ENCODE results near the gene LINC01488. TPM values are rescaled to one million over a fixed set of nuclear protein-coding genes. Genes with fewer than 3 reads are reported as not detected.

LINC01488 gene
- total RNA-seq, 1 experiment from 2014 or later = not detected

DNA sequence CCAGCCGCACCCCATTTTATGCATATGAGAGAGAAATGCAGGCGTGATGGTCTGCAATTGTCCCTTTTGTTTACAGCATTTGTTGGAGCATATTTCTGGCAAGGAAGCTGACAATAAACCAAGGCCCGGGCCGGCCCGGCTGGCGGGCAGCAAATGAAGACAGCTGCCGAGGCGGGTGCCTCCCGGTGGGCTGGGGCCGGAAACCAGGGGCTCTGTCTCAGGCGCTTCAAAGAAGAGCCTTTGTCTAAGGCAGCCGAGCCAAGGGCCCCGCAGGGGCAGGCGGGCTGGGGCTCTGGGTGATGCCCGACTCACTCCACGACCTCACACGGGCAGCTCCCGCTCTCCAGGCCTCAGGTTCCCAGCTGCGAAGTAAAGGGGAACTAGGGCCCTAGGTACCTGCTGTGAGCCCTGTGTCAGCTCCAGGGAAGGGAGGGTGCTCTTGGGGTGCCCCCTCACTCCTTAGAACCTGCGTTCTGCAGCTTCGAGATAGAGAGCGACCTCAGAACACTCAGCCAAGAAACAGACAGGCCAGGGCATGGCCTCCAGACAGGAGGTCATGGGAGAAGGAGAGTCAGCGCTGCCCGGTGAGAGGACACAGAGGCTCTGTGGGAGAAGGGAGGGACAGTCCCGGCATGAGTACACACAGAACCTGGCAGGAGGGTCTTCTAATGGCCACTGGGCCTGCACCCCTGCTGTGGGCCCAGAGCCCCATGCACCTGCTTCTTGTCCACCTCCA, 2.4 kb downstream of the LINC01488 start:
- Histone ChIP-seq H3K4me3 (no peak overlapping the region), H3K9me3 (no peaks in the 10 kb centered on the region), H3K27me3 (no peaks in the 10 kb centered on the region), H3K36me3 (no peaks in the 10 kb centered on the region)
- no peak for DNase-seq

DNA sequence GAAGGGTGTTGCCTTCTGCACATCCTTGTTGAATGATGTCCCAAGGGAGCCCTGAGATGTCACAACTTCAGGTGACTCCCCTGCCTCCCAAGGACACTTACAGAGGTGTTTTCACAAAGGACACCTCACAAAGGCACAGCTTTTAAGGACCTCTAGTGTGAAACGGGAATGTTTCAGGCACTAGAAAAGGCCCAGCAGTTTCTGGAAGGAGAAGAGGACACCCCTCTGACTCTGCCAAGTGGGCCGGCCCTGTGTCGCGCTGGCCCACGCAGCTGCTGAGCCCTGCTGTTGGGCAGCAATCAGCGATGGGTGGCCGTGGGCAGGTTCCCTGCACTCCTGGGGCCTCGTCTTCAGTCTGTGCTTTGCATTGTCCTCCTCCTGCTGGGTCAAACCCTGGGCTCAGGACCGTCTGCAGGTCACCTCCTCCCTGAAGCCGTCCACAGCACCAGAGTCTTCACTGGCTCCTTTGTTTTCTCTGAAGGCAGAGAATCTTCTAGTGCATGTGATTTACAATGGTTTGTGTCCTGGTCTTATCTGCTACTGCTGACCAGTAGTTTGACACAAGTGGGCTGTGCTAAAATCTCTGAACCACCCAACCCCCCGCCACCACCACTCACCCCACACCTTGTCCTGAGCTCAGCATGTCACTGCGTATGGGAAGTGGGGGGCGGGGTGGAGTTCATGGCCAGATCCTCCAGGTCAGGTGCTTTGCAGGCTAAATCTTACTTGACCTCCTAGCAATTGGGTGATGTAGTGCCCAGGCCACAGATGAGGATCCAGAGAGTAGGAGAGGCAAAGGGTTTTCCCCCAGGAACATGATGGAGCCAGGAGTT, 3.2 kb downstream of the LINC01488 start:
- Histone ChIP-seq H3K27me3 (no peaks in the 10 kb centered on the region), H3K9me3 (no peaks in the 10 kb centered on the region), H3K36me3 (no peaks in the 10 kb centered on the region), H3K4me3 (no peak overlapping the region)
- DNase-seq = no peak

DNA sequence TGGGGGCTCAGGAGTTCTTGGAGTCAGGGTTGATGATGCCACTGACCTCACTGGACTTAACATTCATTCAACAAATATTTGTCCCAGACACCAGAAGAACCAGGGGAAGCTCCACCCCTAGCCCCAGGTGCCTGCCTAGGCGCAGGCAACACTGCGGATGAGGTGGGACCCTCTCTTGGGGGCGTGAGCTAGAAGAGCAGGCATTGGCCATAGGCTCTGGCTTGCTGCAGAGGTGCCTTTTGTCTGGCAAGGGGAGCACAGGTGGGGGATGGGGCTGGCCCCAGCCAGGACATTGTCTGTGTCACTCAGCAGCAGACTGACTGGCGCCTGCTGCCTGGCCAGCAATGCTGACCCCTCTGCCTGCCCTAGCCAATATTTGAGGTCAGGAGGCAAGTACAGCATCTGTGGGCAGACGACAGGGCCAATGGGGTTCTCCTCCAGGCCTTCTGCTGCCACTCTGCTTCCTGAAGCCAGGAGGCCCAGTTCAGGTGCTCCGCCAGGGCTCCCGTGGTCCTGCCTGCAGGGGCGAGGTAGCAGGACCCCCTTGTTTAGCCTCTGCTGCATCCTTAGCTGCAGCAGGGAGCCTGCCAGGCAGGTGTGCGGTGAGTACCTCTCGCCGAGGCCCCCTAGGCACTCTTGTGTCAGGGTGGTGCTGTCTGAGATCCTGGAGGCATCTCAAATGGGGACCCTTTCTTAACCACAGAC, 4.0 kb downstream of the LINC01488 start:
- no peaks in the 10 kb centered on the region for H3K27me3 ChIP-seq
- DNase-seq = no peak
- no peak overlapping the region for H3K4me3 ChIP-seq

DNA sequence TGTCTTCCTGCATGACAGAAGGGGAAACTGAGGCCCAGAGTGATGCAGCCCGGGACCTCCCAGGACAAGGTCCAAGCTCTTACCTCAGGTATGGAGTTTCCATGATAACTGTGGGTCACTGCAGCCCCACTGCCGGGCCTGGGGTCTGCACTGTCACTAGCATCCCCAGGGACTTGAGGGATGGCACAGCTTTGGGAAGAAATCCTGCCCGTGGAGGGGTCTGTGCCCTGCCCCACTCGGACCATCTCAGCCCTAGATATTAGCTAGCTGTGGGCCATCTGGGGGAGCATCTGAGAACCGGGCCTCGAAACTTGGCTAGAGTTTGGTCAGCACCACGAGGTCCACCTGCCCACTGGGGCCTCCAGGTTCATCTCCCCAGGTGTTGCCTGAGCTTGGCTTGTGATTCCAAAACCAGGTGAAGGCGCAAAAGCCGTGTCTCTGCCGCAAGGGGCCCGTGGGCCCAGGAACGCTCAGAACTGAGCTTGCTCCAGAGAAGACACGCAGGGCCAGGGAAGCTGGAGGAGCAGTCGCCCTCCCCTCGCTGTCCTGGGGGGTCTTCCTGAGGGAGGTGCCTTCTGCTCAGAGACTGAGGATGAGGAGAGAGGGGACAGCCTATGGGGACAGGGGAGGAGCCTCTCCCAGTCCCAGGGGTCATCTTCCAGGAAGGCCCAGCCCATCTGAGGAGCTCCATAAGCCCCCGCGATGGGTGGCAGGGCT, 4.8 kb downstream of the LINC01488 start:
- DNase-seq = no peak
- Histone ChIP-seq H3K9me3 (no peaks in the 10 kb centered on the region), H3K27me3 (no peaks in the 10 kb centered on the region), H3K36me3 (no peaks in the 10 kb centered on the region), H3K4me3 (no peak overlapping the region)

More for the DNA sequence above, 4.0 kb downstream of the LINC01488 start:
- Histone ChIP-seq H3K36me3 (no peaks in the 10 kb centered on the region), H3K9me3 (no peaks in the 10 kb centered on the region)

DNA sequence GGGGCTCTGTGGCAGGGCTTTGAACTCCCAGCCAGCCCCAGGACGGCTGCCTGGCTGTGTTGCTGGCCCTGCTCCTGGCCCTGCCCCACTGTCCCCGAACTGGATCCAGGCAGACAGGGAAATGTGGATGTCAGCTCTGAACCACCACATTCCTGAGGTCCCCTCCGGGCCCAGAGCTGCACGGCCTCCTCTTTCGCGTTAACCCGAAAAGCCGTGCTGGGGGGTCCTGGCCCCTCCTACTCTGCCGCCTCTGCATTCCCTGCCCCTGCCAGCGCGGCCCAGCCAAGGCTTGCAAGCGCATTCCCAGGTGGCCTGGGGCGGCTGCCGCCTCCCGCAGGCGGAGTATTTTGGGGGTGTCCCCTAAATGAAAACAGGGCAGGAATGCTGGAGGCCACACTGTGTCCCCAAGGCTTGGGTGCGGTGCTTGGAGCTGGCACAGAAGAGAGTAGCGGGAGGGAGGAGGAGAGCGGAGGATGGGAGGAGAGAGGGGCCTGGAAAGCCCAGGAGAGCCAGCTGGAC, 5.4 kb downstream of the LINC01488 start:
- H3K4me3 ChIP-seq = no peak overlapping the region
- H3K27me3 ChIP-seq = no peaks in the 10 kb centered on the region
- no peaks in the 10 kb centered on the region for H3K36me3 ChIP-seq
- no peaks in the 10 kb centered on the region for H3K9me3 ChIP-seq
- no peak for DNase-seq

DNA sequence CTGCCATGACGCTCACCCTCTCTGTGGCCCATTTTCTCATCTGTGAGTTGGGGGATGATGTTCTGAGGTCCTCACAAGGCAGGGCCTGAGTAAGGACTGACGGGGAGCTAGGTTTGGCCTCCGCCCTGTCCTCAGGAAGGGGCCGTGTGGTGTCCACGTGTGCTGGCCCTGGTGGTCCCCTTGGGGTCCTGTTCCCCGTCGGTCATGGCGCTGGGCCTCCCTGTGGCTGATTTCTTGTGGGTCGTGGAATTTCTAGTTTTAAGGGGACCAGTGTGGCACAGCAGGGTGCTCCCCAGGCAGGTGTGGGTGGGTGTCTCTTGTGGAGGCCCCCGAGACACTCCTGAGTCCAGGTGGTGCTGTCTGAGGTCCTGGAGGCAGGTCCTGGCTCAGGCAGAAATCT, 5.9 kb downstream of the LINC01488 start:
- no peak for DNase-seq

DNA sequence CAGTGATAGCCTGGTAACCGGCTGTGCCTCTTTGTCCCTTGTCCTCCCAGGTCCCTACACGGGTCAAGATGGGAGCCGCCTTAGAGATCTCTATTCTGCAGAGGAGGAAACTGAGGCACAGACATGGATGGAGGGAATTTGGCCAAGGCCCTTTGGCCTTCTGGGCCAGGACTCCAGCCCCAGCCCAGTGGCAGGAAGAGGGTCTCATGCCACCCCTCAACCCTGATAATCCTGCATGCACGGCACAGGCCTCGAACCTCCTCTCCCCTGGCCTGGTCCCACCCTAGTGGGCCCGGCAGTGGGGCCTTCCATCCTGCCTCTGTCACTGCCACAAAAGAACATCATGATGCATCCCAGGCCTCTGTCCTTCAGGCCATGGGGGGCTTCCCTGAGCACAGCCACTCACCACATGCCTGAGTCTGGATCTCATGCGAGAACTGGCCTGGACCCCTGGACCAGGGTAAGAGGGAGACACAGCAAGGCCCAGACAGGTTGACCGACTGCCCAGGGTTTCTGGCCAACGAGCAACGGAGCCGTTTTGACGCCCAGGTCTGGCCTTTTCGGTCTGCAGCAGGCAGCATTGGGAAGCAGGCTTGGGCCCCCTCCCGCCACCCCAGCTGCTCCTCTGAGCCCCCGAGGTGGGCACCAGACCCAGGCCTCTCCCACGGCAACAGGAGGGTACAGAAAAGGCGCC, 6.5 kb downstream of the LINC01488 start:
- Histone ChIP-seq H3K9me3 (no peaks in the 10 kb centered on the region), H3K27me3 (no peaks in the 10 kb centered on the region), H3K4me3 (no peak overlapping the region), H3K36me3 (no peaks in the 10 kb centered on the region)
- no peak for DNase-seq

More for the DNA sequence above, 5.9 kb downstream of the LINC01488 start:
- Histone ChIP-seq H3K9me3 (no peaks in the 10 kb centered on the region), H3K27me3 (no peaks in the 10 kb centered on the region), H3K4me3 (no peak overlapping the region), H3K36me3 (no peaks in the 10 kb centered on the region)

DNA sequence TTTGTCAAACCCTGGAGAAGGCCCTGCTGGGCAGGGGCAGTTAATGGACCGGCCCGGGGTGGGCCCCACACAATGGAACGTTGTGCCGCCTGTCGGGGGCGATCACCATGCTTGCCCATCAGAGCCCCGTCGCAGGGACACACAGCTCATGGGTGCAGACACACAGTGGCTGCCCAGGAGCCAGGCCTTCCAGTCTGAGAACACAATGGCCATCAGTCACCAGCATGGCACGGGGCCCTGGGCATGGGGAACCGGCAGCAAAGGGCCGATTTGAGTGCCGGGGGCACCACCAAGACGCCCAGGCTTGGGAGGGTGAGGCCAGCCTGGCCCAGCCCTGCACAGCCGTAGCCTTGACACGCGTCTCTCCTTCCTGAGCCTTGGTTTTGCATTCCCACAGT, 7.1 kb downstream of the LINC01488 start:
- Histone ChIP-seq H3K27me3 (no peaks in the 10 kb centered on the region), H3K36me3 (no peaks in the 10 kb centered on the region), H3K4me3 (no peak overlapping the region), H3K9me3 (no peaks in the 10 kb centered on the region)
- DNase-seq = no peak

DNA sequence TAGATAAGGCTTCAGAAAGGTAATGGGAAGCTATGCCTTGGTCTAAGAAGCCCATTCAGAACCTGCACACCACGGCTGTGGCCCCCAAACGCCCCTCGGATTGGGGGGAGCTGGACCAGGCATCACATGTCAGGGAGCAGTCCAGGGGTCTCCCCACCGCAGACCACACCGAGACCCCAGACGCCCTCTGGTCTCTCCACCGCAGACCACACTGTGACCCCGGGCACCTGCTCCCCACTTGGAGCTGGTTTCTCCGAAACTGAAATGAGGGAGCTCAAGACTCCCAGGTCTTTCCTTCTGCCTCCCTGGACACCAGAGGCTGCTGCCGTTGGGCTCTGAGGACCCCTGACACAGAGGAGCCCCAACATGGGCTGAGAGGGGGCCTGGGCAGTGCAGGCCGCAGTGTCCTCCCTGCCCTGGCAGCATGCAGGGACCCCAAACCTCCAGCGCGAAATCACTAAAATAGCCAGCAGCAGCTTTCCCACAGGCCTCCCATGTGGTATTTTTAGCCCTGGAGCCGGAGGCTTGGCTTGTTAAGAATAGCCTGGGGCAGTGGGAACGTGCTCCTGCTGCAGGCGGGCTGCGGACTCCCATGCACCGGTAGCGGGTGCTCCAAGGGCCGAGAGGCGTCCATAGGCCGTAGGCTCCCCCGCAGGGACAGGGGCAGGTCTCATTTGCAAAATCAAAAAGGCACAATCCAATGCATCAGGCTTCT, 7.7 kb downstream of the LINC01488 start:
- DNase-seq = no peak
- H3K36me3 ChIP-seq = no peaks in the 10 kb centered on the region
- no peak overlapping the region for H3K4me3 ChIP-seq
- H3K27me3 ChIP-seq = no peaks in the 10 kb centered on the region
- H3K9me3 ChIP-seq = no peaks in the 10 kb centered on the region

DNA sequence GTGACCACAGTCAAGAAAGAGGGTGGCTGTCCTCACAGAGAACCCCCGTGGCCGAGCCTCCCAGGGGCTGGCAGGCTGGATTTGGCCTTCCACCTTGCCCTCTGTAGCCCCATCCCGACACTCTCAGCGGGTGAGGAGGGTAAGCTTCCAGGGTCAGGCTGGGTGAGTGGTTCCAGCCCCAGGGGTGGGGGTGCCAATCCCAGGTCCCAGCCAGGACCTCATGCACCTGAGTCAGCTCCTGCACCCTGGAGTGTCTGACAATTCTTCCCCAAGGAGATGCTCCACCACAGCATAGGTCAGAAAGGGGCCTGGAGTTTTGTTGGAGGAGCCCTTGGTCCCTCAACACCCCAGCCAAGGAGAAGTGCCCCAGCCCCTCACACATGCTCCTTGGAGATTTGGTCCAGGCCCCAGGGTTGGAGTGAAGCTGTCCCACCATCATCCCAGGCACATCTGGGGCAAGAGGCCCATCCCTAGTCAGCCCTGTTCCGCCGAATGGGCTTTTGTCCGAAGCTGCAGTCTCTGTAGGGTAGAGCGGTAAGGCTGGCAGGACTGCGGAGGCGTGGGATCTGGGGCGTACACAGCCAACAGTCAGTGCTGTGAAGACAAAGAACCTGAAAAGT, 8.4 kb downstream of the LINC01488 start:
- Histone ChIP-seq H3K4me3 (no peak overlapping the region), H3K27me3 (no peaks in the 10 kb centered on the region), H3K9me3 (no peaks in the 10 kb centered on the region), H3K36me3 (no peaks in the 10 kb centered on the region)
- DNase-seq = no peak

DNA sequence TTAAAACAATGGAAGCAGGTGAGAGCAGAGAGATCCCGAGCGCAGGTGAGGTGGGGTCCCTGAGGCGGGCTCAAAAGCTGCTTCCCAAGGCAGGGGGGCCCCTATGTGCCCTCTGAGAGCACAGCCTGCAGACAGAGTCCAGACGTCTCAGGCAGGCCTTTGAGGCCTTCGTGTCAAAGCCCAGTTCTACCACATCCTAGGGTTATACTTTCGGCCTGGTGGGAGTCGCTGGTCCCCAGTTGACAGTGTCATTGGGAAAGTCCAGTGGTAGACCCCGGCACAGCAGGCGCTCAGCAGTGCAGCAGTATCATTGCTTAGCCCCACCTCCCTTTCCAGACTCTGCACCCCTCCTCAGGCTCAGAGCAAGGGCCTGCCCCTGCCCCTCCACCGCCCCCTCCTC, 9.1 kb downstream of the LINC01488 start:
- Histone ChIP-seq H3K36me3 (no peaks in the 10 kb centered on the region), H3K27me3 (no peaks in the 10 kb centered on the region), H3K4me3 (no peak overlapping the region), H3K9me3 (no peaks in the 10 kb centered on the region)
- no peak for DNase-seq

DNA sequence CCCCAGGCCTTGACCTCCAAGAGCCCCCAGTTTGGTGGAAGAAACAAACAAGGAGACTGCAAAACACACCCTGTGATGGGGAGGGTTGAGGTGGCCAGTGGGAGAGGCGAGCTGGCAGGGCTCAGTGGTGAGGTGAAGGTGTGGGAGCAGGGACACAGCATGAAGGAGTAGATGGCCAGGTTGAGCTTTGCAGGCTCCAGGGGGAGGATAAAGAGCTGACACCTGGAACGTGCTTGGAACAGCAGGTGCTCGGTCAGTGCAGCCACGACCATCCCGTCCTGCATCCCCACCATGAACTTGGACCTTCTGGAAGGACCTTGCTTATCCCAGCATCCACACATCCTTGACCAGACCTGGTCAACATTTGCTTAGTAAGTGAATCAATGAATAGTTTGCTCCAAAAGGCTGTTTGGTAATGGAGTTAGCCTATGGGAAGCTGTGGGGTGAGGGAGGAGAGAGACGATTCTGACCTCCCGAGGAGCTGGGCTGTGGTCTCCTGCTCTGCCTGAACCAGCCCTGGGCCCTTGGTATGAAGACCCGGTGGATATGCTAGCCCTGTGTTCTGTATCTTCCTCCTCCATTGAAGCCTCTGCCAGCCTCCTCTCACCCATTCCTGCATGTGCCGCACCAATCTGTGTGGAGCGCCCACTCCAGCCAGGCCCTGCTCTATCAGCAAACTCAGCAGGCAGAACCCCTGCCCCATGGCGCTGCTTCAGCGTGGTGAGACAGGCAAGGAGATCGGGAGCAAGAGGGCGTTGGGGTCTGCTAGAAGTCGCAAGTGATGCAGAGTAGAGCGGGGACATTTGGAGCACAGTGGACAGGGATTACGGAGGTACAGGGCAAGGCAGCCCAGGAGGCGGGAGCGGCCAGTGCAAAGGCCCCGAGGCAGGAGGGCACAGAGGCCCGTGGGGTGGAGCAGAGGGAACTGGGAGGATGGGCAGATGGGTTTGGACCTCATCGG, 9.9 kb downstream of the LINC01488 start:
- H3K36me3 ChIP-seq = no peaks in the 10 kb centered on the region
- no peak for DNase-seq
- no peaks in the 10 kb centered on the region for H3K9me3 ChIP-seq
- no peaks in the 10 kb centered on the region for H3K27me3 ChIP-seq
- no peak overlapping the region for H3K4me3 ChIP-seq

DNA sequence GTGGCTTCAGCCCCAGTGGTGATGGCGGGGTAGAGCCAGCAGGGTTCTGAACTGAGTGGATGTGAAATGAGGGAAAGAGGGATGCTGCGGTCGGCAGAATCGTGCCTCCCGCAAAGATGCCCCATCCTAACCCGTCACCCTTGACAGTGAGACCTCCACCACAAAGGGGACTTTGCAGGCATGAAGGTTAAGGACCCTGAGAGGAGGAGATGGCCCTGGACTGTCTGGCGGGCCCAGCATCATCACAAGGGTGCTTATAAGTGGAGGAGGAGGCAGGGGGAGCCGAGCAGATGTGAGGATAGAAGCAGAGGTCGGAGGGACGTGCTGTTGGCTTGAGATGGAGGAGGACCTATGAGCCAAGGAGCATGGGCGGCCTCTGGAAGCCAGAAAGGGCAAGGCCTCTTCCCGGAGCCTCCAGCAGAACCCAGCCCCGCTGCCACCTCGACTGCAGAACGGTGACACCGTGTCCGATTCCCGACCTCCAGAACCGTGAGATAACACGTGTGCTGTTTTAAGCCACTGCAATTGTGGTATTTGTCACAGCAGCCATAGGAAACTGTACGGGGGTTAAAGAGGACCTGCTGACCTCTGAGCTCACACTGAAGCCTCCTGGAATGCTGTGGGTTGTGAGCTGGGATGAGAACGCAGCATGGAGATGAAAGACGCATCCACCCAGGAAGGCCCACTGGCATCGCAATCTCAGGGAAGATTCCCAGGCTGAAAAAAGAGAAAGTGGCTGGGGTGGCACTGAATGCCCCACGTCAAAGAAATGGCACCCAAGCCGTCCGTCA, 10.9 kb downstream of the LINC01488 start:
- Histone ChIP-seq H3K4me3 (no peak overlapping the region), H3K36me3 (no peaks in the 10 kb centered on the region), H3K27me3 (no peaks in the 10 kb centered on the region), H3K9me3 (no peaks in the 10 kb centered on the region)
- DNase-seq = no peak
